WERI-Rb-1 (cell line): ENCODE measurements around the gene SH3BGRL3.

Experiments used
- DNase-seq: peaks from one replicate; pipeline ENCODE4 v3.0.0-alpha.2; 2020
- H3K27ac ChIP-seq: fragments of 250-450 bp; sonication (Bioruptor Pico); 2 replicates; pipeline ENCODE4 v1.5.1; 2020; ENCODE audit warnings: mild to moderate bottlenecking, moderate library complexity
- H3K27me3 ChIP-seq: fragments of 250-450 bp; sonication (Bioruptor Pico); 2 replicates; pipeline ENCODE4 v1.5.1; 2021; ENCODE audit warnings: mild to moderate bottlenecking, low read depth, moderate library complexity; ENCODE audit not compliant: insufficient read depth, severe bottlenecking
- H3K36me3 ChIP-seq: fragments of 250-450 bp; sonication (Bioruptor Pico); 2 replicates; pipeline ENCODE4 v1.5.1; 2020; ENCODE audit warnings: mild to moderate bottlenecking, moderate library complexity
- H3K4me3 ChIP-seq: 2 replicates; pipeline ENCODE4 v1.5.1; 2011; ENCODE audit warnings: low read depth, mild to moderate bottlenecking, control low read depth, low read length
- H3K9me3 ChIP-seq: fragments of 250-450 bp; sonication (Bioruptor Pico); 2 replicates; pipeline ENCODE4 v1.5.1; 2021; ENCODE audit warnings: mild to moderate bottlenecking, moderate library complexity; ENCODE audit not compliant: severe bottlenecking
- CTCF ChIP-seq: IDR thresholded peaks from 2 replicates; pipeline ENCODE4 v1.5.1; 2011; ENCODE audit warnings: low read depth, mild to moderate bottlenecking, control low read depth, inconsistent platforms, low read length

The SH3BGRL3 gene

GRCh38 chr1:26296340-26297056 is 16.6 kb downstream of the SH3BGRL3 start:
- no peak for TF ChIP-seq CTCF
- H3K36me3 ChIP-seq, result no peaks in the 10 kb centered on the region

GRCh38 chr1:26297057-26297790 is 17.3 kb downstream of the SH3BGRL3 start:
- Histone ChIP-seq H3K4me3 (no peak overlapping the region), H3K27me3 (no peaks in the 10 kb centered on the region), H3K27ac (no peak overlapping the region), H3K9me3 (no peaks in the 10 kb centered on the region), H3K36me3 (no peaks in the 10 kb centered on the region)
- no peak for TF ChIP-seq CTCF
- DNase-seq, result no peak

More at GRCh38 chr1:26296340-26297056, 16.6 kb downstream of the SH3BGRL3 start:
- H3K27ac ChIP-seq, result no peak overlapping the region
- no peaks in the 10 kb centered on the region for H3K27me3 ChIP-seq
- DNase-seq, result no peak
- H3K9me3 ChIP-seq, result no peaks in the 10 kb centered on the region
- no peak overlapping the region for H3K4me3 ChIP-seq

GRCh38 chr1:26297791-26298124 is 17.9 kb downstream of the SH3BGRL3 start:
- Histone ChIP-seq H3K27ac (no peak overlapping the region), H3K4me3 (no peak overlapping the region), H3K27me3 (no peaks in the 10 kb centered on the region), H3K36me3 (no peaks in the 10 kb centered on the region), H3K9me3 (no peaks in the 10 kb centered on the region)
- TF ChIP-seq CTCF, result no peak
- no peak for DNase-seq

- no peaks in the 10 kb centered on the region for H3K9me3 ChIP-seq
- no peaks in the 10 kb centered on the region for H3K36me3 ChIP-seq
- no peak for DNase-seq
- H3K4me3 ChIP-seq, result no peak overlapping the region
- no peak overlapping the region for H3K27ac ChIP-seq
- no peak for TF ChIP-seq CTCF
- H3K27me3 ChIP-seq, result no peaks in the 10 kb centered on the region
Observed at GRCh38 chr1:26300578-26301275, 20.8 kb downstream of the SH3BGRL3 start.

- no peaks in the 10 kb centered on the region for H3K9me3 ChIP-seq
- H3K27ac ChIP-seq, result peak overlapping the region; percentile 39
- no peak overlapping the region for H3K4me3 ChIP-seq
- no peak for TF ChIP-seq CTCF
- no peaks in the 10 kb centered on the region for H3K27me3 ChIP-seq
- no peaks in the 10 kb centered on the region for H3K36me3 ChIP-seq
- DNase-seq, result no peak
Observed at GRCh38 chr1:26302733-26303405, 23.0 kb downstream of the SH3BGRL3 start.
